HG02970 (cell line): ENCODE results near the gene RAET1E.
"Not testable (repeated sequence)": the region's sequence is repeated elsewhere in the genome, so short reads cannot be mapped to it uniquely, and the experiment has no call there.

Source experiments
- ATAC-seq: cut with Tn5 transposase; IDR thresholded peaks from one replicate; pipeline ENCODE4 v1.9.1; 2021; ENCODE audit warnings: mild to moderate bottlenecking, moderate library complexity, moderate number of reproducible peaks; ENCODE audit not compliant: unreplicated experiment, low FRiP score

Gene RAET1E

GRCh38 chr6:149897855-149898744, at the start of gene RAET1E:
Gene RAET1E (minus strand): TSS chr6:149898113. CDS start chr6:149890901, 7,212 bp downstream.
- no peak for ATAC-seq

DNA sequence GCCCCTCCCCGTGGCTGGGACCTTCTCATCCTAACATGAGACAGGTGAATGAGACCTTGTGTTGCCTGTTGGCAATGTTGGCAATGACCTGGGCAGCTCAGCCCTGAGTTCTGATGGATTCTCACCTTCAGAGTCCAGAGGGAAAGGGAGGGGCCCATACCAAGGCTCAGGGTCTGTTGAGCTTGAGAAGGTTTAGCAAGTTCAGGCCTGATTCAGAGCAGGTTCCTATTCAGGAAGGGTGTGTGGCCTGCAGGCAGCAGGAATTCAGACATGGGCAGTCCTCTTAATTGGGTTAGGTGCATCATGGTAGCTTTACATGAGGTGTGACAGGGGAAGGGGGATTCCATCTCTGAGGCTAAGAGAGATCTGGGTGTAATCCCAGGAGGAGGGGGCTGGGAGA, 49.6 kb upstream of the RAET1E start:
- ATAC-seq, result not testable (repeated sequence)

DNA sequence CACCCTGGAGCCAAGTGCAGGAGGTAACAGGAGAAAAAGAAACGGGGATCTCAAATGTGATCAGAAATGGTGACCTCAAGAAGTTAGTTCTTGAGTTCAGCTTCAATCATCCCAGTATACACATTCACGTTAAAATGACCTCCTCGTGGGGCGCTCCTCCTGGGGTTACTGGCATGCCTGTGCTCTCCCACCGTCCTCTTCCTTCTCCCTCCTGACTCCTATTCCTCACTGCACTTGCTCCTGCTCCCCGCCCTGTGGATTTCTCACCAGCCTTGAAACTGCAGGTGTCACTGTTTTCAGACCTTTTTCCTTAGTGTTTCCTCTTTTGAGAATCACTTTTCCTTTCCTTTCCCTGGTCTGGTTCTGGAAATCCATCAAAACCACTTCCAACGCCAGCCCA, 48.7 kb upstream of the RAET1E start:
- ATAC-seq, result not testable (repeated sequence)

DNA sequence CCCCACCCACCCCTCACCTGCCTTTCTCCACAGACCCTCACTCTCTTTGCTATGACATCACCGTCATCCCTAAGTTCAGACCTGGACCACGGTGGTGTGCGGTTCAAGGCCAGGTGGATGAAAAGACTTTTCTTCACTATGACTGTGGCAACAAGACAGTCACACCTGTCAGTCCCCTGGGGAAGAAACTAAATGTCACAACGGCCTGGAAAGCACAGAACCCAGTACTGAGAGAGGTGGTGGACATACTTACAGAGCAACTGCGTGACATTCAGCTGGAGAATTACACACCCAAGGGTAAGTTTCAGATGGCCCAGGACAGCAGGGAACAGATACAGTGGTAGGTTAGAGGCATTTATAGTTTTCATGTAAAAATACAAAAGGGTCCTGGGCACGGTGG, 47.4 kb upstream of the RAET1E start:
- ATAC-seq, result not testable (repeated sequence)

- ATAC-seq, result not testable (repeated sequence)
Observed at GRCh38 chr6:149943321-149943720, 45.4 kb upstream of the RAET1E start.

- ATAC-seq, result no peak
Observed at GRCh38 chr6:149942461-149942829, 44.5 kb upstream of the RAET1E start.

DNA sequence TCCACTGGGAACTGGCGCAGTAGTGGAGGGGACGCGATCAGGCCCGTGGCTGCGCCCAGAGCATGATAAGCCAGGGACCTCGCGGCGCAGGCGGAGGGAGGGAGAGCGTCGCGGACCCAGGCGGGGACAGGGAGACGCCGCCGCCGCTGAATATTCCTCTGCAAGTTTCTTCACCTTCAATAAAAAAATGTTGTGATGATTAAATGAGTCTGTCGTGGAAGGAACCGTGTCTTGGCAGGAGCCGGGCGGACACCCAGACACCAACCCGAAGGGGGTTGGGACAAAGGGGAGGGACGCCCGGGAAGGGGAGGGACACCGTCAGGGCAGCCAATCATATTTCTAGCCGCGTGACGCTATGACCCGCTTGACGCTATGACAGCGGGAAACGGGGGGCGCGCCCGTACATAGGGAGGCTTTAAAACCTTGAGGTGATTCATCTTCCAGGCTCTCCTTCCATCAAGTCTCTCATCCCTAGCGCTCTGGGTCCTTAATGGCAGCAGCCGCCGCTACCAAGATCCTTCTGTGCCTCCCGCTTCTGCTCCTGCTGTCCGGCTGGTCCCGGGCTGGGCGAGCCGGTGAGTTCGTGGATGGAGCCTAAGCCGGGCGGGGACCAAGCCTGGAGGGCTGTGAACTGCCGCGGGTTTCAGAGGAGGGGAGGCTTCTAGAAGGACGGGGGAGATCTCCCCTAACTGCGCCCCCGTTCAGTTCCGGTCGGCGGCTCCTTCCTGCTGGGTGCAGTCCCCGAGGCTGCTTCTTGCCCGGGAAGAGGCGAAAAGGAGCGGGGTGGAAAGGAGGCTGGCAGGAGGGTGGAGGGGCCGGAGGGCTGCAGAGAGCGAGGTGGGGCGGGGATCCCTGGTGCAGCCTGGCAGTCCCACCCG, 43.9 kb upstream of the RAET1E start, which contains the start of gene ULBP2:
Gene ULBP2 (plus strand): TSS at position 432 of the 878 bp plus-strand sequence. CDS start 59 bp downstream, at position 491.
- no peak for ATAC-seq

- ATAC-seq, result no peak
Observed at GRCh38 chr6:149940672-149940982, 42.7 kb upstream of the RAET1E start.

- ATAC-seq, result no peak
Observed at GRCh38 chr6:149939909-149940671, 42.2 kb upstream of the RAET1E start.

DNA sequence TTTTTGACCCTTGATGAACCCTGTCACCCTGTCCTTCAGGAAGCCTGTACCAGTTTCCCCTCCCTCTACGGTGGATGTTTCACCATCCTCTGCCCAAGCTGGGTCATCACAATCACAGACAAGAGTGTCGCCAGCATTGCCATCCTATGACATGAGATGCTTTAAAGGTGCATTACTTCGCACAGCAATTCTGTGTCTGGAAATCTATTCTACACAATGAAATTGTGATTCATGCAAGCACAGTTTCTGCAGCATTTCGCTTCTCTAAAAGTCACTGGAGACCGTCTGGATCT, 41.4 kb upstream of the RAET1E start:
- no peak for ATAC-seq

DNA sequence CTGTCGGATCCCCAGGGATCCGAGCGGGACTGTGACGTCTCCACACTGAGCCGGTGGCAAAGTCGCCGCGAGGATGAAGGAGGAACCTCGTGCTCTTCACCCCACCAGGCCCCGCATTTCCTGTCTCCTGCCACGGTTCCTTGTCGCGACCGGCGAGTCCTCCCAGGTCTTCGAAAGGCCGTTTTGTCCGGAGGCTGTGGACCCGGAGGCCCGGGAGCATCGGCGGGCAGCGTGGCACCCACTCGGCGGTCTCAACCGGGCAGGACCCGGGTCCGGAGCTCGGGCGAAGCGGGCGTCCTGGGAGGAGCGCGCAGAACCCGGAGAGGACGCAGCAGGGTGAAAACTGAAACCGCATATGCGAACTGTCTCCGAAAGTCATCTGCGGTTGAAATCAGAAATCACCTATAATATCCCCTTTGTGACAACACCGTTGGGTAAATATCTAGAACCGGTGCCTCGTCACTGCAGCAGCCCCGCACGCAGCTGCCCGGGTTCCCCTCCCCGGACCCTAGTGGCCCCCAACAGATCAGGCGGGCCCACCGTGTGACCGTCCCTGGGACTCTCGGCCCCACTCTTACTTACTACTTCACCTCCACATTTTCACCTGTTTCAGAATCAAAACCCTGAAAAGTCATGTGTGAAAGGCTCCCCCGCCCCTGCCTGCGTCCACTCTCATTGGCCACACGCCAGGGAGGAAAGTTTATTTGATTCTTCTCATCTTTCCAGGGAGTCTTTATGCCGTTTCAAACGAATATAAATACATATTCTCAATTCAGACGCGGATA, 40.9 kb upstream of the RAET1E start:
- ATAC-seq, result peak; percentile 67

- ATAC-seq, result not testable (repeated sequence)
Observed at GRCh38 chr6:149938013-149938570, 40.2 kb upstream of the RAET1E start.

GRCh38 chr6:149936743-149937142, 38.8 kb upstream of the RAET1E start:
- ATAC-seq, result no peak

- ATAC-seq, result no peak
Observed at GRCh38 chr6:149935668-149936067, 37.8 kb upstream of the RAET1E start.

DNA sequence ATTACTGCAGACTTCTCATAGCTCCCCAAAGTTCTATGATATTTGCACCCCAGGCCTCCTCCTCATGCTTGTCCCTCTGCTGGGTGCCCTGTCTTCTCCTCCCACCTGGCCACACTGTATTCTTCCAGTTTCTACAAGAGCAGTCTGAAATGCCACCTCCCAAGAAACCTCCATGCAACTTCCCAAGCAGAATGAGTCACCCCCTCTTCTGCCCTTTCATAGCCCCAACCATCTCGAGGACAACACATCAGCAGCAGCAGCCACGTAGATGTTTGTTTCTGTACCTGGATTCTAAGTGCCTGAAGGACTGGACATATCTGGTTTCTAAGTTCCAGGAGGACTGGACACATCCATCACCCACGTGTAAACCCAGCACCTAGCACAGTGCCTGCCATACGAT, 37.3 kb upstream of the RAET1E start:
- ATAC-seq, result no peak

- ATAC-seq, result no peak
Observed at GRCh38 chr6:149934249-149935156, 36.6 kb upstream of the RAET1E start.

GRCh38 chr6:149933461-149933860, 35.5 kb upstream of the RAET1E start:
- no peak for ATAC-seq

DNA sequence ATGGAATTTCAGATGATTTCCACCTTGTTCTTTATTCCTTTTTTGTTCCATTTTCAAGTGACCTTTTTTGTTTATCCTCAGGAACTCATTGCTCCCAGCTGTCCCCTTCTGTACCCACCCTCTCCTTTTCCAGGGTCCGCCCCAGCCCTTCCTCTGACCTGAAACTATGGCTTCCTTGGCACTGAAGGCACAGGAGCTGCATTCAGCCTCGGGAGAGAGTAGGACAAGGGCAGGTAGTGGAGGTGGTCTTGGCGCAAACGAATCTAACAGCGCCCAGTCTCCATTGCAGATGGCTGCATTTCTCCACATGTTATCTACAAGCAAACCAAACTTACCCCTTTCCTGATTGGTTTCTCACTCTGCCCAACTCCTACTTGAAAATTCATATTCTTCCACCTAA, 35.1 kb upstream of the RAET1E start:
- ATAC-seq, result no peak

DNA sequence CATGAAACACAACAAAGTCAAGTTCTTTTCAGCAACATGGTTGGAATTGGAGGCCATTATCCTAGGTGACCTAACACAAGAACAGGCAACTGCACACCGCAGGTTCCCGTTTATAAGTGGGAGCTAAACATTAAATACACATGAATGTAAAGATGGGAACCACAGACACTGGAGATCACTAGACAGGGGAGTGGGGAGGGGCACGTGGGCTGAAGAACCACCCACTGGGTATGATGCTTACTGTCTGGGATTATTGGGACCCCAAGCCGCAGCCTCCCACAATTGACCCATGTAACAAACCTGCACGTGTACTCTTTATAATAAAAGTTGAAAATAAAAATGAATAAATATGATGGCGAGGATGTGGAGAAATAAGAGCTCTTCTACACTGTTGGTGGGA, 33.6 kb upstream of the RAET1E start:
- no peak for ATAC-seq
